ENCODE measurements around the gene SNX18.

DNA sequence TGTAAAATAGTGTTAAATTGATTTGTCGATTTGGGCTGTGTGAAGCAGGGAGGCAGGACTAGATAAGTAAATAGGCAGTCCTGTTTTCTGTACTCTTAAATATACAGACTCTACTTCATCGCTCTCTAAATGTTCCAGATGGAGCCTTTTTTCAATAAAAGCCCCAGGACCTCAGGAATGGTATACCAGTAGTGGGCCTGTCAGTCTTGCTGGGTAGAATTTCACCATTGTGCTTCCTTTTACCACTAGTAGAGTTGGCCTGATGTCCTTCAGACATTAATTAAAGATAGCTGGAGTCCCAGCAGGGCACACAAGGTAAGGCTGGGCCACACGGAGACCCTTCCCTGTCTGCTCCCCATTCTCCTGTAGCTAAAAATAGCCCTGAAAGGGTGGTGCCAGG, 6.0 kb downstream of the SNX18 start:
- no peak for TF ChIP-seq POLR2A (IDR thresholded peaks at IDR 0.05; ENCODE audit: low read length)
- no peak for TF ChIP-seq CTCF (IDR thresholded peaks at IDR 0.05)
- TF ChIP-seq HMGXB4 (CRISPR knock-in tag; IDR thresholded peaks at IDR 0.05; ENCODE audit: borderline replicate concordance), result no peak
- no peak for TF ChIP-seq EP300 (IDR thresholded peaks at IDR 0.05)
- no peak for TF ChIP-seq NR3C1 (IDR thresholded peaks at IDR 0.05)
- no peak for TF ChIP-seq ZFP36 (IDR thresholded peaks at IDR 0.05; ENCODE audit: borderline replicate concordance, partially characterized antibody)
- TF ChIP-seq SMC3 (IDR thresholded peaks at IDR 0.05), result no peak
- TF ChIP-seq POLR2AphosphoS2 (conservative IDR thresholded peaks at IDR 0.05; ENCODE audit: low read length), result no peak

Data from A549 (cell line).